Measurements from ENCODE around the gene RNF214.

RNF214 gene

GRCh38 chr11:117300773-117301172, 68.3 kb downstream of the RNF214 start:
- Histone ChIP-seq H3K36me3 (replicated peaks) (no peaks in the 10 kb centered on the region), H3K4me1 (peaks cover 11% of the 10 kb centered on the region), H3K4me3 (no peak overlapping the region), H3K9me3 (no peaks in the 10 kb centered on the region), H3K27me3 (ENCODE audit: low read depth) (no peaks in the 10 kb centered on the region)
- in situ Hi-C loops (cut with MboI; ENCODE audit: low sequenced_read_pairs), result no loop called here
- peak in 1 of 2 experiments; percentile 19 for DNase-seq (ENCODE audit: low spot score in 2 of 2)

GRCh38 chr11:117302228-117302627, 69.8 kb downstream of the RNF214 start:
- Histone ChIP-seq H3K27me3 (ENCODE audit: low read depth) (no peaks in the 10 kb centered on the region), H3K9me3 (no peaks in the 10 kb centered on the region), H3K36me3 (replicated peaks) (no peaks in the 10 kb centered on the region), H3K4me1 (peaks cover 11% of the 10 kb centered on the region), H3K4me3 (no peak overlapping the region)
- no peak for DNase-seq (ENCODE audit: low spot score in 2 of 2)
- in situ Hi-C loops (cut with MboI; ENCODE audit: low sequenced_read_pairs), result no loop called here

GRCh38 chr11:117303101-117303500, 70.6 kb downstream of the RNF214 start:
- H3K4me3 ChIP-seq, result no peak overlapping the region
- H3K9me3 ChIP-seq, result no peaks in the 10 kb centered on the region
- no peak for DNase-seq (ENCODE audit: low spot score in 2 of 2)
- H3K4me1 ChIP-seq, result peaks cover 11% of the 10 kb centered on the region
- no peaks in the 10 kb centered on the region for H3K27me3 ChIP-seq (ENCODE audit: low read depth)
- in situ Hi-C loops (cut with MboI; ENCODE audit: low sequenced_read_pairs), result no loop called here
- H3K36me3 ChIP-seq (replicated peaks), result no peaks in the 10 kb centered on the region

- in situ Hi-C loops (cut with MboI; ENCODE audit: low sequenced_read_pairs), result no loop called here
- no peaks in the 10 kb centered on the region for H3K36me3 ChIP-seq (replicated peaks)
- H3K9me3 ChIP-seq, result no peaks in the 10 kb centered on the region
- no peaks in the 10 kb centered on the region for H3K27me3 ChIP-seq (ENCODE audit: low read depth)
- peaks cover 11% of the 10 kb centered on the region for H3K4me1 ChIP-seq
- H3K4me3 ChIP-seq, result no peak overlapping the region
- DNase-seq (ENCODE audit: low spot score in 2 of 2), result no peak
These were observed 71.3 kb downstream of the RNF214 start for GRCh38 chr11:117303646-117304315.

- Histone ChIP-seq H3K36me3 (replicated peaks) (no peaks in the 10 kb centered on the region), H3K27me3 (ENCODE audit: low read depth) (no peaks in the 10 kb centered on the region), H3K4me3 (no peak overlapping the region), H3K9me3 (no peaks in the 10 kb centered on the region), H3K4me1 (peaks cover 11% of the 10 kb centered on the region)
- in situ Hi-C loops (cut with MboI; ENCODE audit: low sequenced_read_pairs), result no loop called here
- no peak for DNase-seq (ENCODE audit: low spot score in 2 of 2)
These were observed 72.7 kb downstream of the RNF214 start for GRCh38 chr11:117305145-117305544.

- Histone ChIP-seq H3K4me1 (no peaks in the 10 kb centered on the region; the same call in 1 of the 2 replicates), H3K36me3 (replicated peaks) (no peaks in the 10 kb centered on the region), H3K9me3 (no peaks in the 10 kb centered on the region), H3K27me3 (ENCODE audit: low read depth) (no peaks in the 10 kb centered on the region), H3K4me3 (no peak overlapping the region)
- DNase-seq (ENCODE audit: low spot score in 2 of 2), result no peak
- in situ Hi-C loops (cut with MboI; ENCODE audit: low sequenced_read_pairs), result no loop called here
These were observed 76.8 kb downstream of the RNF214 start for GRCh38 chr11:117309310-117309709.

- in situ Hi-C loops (cut with MboI; ENCODE audit: low sequenced_read_pairs), result no loop called here
- Histone ChIP-seq H3K27me3 (ENCODE audit: low read depth) (no peaks in the 10 kb centered on the region), H3K36me3 (replicated peaks) (no peaks in the 10 kb centered on the region), H3K9me3 (no peaks in the 10 kb centered on the region), H3K4me1 (peaks cover 19% of the 10 kb centered on the region), H3K4me3 (no peak overlapping the region)
- no peak for DNase-seq (ENCODE audit: low spot score in 2 of 2)
These were observed 80.6 kb downstream of the RNF214 start for GRCh38 chr11:117313091-117313490.

- in situ Hi-C loops (cut with MboI; ENCODE audit: low sequenced_read_pairs), result no loop called here
- Histone ChIP-seq H3K27me3 (ENCODE audit: low read depth) (no peaks in the 10 kb centered on the region), H3K4me1 (peaks cover 27% of the 10 kb centered on the region), H3K4me3 (peak overlapping the region; percentile 67), H3K36me3 (replicated peaks) (no peaks in the 10 kb centered on the region), H3K9me3 (no peaks in the 10 kb centered on the region)
- peak in 1 of 2 experiments; percentile 34 for DNase-seq (ENCODE audit: low spot score in 2 of 2)
These were observed 81.6 kb downstream of the RNF214 start for GRCh38 chr11:117313828-117314768.

- peak; percentile 20 to 58 for DNase-seq (ENCODE audit: low spot score in 2 of 2)
- no peaks in the 10 kb centered on the region for H3K27me3 ChIP-seq (ENCODE audit: low read depth)
- no peaks in the 10 kb centered on the region for H3K9me3 ChIP-seq
- H3K4me3 ChIP-seq, result peak overlapping the region; percentile 67
- H3K36me3 ChIP-seq (replicated peaks), result no peaks in the 10 kb centered on the region
- H3K4me1 ChIP-seq, result peaks cover 28% of the 10 kb centered on the region
- in situ Hi-C loops (cut with MboI; ENCODE audit: low sequenced_read_pairs), result no loop called here
These were observed 82.4 kb downstream of the RNF214 start for GRCh38 chr11:117314840-117315239.

GRCh38 chr11:117315285-117316196, 83.1 kb downstream of the RNF214 start:
- in situ Hi-C loops (cut with MboI; ENCODE audit: low sequenced_read_pairs), result no loop called here
- no peak for DNase-seq (ENCODE audit: low spot score in 2 of 2)
- Histone ChIP-seq H3K36me3 (replicated peaks) (no peaks in the 10 kb centered on the region), H3K9me3 (no peaks in the 10 kb centered on the region), H3K4me1 (peaks cover 28% of the 10 kb centered on the region), H3K27me3 (ENCODE audit: low read depth) (no peaks in the 10 kb centered on the region), H3K4me3 (peak overlapping the region; percentile 67)

- in situ Hi-C loops (cut with MboI; ENCODE audit: low sequenced_read_pairs), result no loop called here
- peak within 1 kb of the TSS; percentile 67 for H3K4me3 ChIP-seq
- H3K27me3 ChIP-seq (ENCODE audit: low read depth), result no peaks in the 10 kb centered on the region
- peaks cover 28% of the 10 kb centered on the region for H3K4me1 ChIP-seq
- DNase-seq (ENCODE audit: low spot score in 2 of 2), result peak; percentile 93 to 94
- H3K9me3 ChIP-seq, result 0 out of 2 replicates have a peak, but pooled peaks cover 2% of the 10 kb centered on the region
- no peaks in the 10 kb centered on the region for H3K36me3 ChIP-seq (replicated peaks)
These were observed 83.9 kb downstream of the RNF214 start, which contains the start of gene BACE1 for GRCh38 chr11:117316197-117316961. Gene BACE1 (minus strand): TSS chr11:117316256. CDS start chr11:117315795, 461 bp downstream.

- DNase-seq (ENCODE audit: low spot score in 2 of 2), result peak in 1 of 2 experiments; percentile 33
- H3K27me3 ChIP-seq (ENCODE audit: low read depth), result no peaks in the 10 kb centered on the region
- in situ Hi-C loops (cut with MboI; ENCODE audit: low sequenced_read_pairs), result no loop called here
- H3K36me3 ChIP-seq (replicated peaks), result no peaks in the 10 kb centered on the region
- H3K9me3 ChIP-seq, result 0 out of 2 replicates have a peak, but pooled peaks cover 2% of the 10 kb centered on the region
- H3K4me1 ChIP-seq, result peaks cover 28% of the 10 kb centered on the region
- H3K4me3 ChIP-seq, result no peak overlapping the region
These were observed 86.3 kb downstream of the RNF214 start for GRCh38 chr11:117318738-117319137.
